A549 treated with Hydrocortisone at 1 μM for 4 hours (cell line): Measurements from ENCODE around the gene PPT1. TPM values are rescaled to one million over a fixed set of nuclear protein-coding genes. Genes with fewer than 3 reads are reported as not detected.

Experiments used
- total RNA-seq: library from RNA; stranded (reverse); fragments of 200-300 nt; extraction: Qiagen RNA extraction; gene quantifications from 5 replicates; pipeline ENCODE4 v1.2.3, GENCODE V29; 2022

Gene PPT1
- 62.3 to 75.2 TPM (median 62.9 TPM) in 5 replicates for total RNA-seq

DNA sequence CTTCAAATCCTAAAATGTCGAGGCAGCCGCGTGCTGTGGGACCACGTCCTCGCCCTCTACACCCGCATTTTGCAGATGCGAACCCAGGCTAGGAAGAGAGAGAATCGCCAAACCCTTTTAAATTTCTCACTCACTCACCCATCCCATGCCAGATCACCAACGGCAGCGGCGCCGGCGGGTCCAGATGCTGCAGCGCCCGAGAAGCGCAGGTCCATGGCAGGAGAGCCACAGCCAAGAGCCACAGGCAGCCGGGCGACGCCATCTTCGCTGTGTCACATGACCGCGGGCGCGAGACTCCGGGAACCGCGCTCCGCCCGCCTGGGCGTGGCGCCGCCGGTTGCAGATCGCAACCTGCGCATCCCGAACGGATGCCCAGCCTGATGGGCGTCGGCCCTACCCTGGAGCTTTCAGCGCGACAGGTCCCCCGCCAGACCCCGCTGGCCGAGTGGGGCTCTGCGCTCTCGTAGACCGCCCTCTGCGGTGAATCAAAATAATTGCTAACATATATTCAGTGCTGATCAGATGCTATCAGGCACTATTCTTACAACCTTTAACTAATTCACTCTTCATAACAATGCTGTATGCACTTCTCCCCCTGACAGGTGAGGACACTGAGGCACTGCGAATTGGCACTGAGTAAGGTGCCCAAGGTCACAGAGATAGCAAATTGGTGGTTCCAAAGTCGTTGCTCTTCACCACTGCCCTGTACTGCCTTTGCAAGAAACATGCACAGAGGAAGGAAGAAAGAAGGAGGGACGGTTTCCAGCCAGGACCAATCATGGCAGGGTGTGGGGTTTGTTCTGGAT lies at the start of gene PPT1:
Gene PPT1 (minus strand): TSS at position 276 of the 806 bp plus-strand sequence. CDS start 14 bp downstream, at position 262.

DNA sequence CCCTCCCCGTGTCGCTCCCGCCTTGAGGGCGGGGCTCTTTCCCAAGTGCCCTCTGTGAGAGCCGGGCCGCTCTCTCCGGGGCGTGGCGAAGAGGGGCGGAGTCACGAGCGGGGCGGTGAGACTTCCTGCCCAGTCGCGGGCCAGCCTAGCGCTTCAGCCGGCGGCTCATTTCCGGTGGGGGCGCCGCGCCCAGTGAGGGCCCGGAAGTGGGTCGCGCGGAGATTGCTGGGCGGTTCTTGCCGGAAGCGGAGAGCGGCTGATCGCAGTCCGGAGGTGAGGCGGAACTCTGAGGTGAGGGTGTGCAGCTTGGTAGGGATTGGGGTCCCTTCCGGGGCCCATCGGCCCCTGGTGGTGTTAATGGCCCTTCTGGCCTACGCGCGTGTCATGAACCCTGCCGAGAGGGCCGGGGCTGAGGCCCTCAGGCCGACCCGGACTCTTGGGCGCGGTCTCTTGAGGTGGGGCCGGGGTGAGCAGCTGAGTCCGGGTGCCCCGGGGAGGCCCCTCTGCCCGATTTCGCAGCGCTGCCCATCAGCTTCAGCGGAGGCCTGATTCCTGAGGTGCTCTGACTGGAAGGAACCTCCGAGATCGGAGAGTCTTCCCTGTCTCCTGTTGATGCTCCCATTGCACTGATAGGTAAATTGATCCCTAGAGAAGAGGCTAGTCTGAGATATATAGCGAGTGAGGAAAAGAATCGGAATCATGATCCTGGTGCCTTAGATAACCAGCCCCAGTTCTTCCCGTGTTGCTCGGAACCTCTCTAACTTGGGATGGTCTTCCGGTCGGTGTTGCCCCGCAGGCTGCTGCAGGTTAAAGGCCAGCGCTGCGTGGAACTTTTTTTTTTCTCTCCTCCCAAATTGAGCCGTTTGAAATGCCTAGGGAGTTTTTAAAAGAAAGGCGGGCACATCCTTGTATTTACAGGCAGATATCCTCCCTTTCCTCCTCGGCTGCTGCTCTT lies 56.3 kb downstream of the PPT1 start, which contains the start of gene CAP1:
Gene CAP1 (plus strand): TSS at position 219 of the 955 bp plus-strand sequence. CDS start 18,618 bp downstream, outside the sequence.

Other genes starting within 250 kb of the PPT1 start
- 13.2 to 19.5 TPM (median 15.0 TPM) in 5 replicates for gene TRIT1, start 213.7 kb downstream of the PPT1 start, total RNA-seq
- 1.1 to 1.6 TPM (median 1.4 TPM) in 5 replicates for gene MYCL, start 195.3 kb downstream of the PPT1 start, total RNA-seq
- 7.0 to 7.7 TPM (median 7.6 TPM) in 5 replicates for gene MFSD2A, start 142.1 kb downstream of the PPT1 start, total RNA-seq
- gene CAP1, start 56.5 kb downstream of the PPT1 start, total RNA-seq: 206 to 312 TPM (median 240 TPM) in 5 replicates
- 4.5 to 6.9 TPM (median 5.6 TPM) in 5 replicates for gene RLF, start 64.1 kb upstream of the PPT1 start, total RNA-seq
- gene TMCO2, start 150.7 kb upstream of the PPT1 start, total RNA-seq: not detected in 5 replicates
- 34.1 to 48.3 TPM (median 38.4 TPM) in 5 replicates for gene ZMPSTE24, start 161.0 kb upstream of the PPT1 start, total RNA-seq
- 0.09 to 0.31 TPM (median 0.20 TPM) in 5 replicates for gene COL9A2, start 220.0 kb upstream of the PPT1 start, total RNA-seq